Activated CD8-positive, alpha-beta T cell treated with anti-CD3 and anti-CD28 coated beads for 36 hours (primary cell): ENCODE measurements around the gene ASPA. TPM values are rescaled to one million over a fixed set of nuclear protein-coding genes. Genes with fewer than 3 reads are reported as not detected.

ENCODE experiments used
- ATAC-seq: fragments of 200-7000 bp; cut with Tn5 transposase; one replicate; pipeline ENCODE4 v1.10.0; 2021; ENCODE audit warnings: mild to moderate bottlenecking, moderate library complexity
- CTCF ChIA-PET: fragments of 350-600 bp; sonication (Branson Sonifier 250); formaldehyde crosslinking; loops from one replicate; lab custom pipeline; 2021; ENCODE audit warnings: antibody characterized with exemption; lab: Charles Lee
- POLR2A ChIA-PET: fragments of 350-600 bp; sonication (Branson Sonifier 250); formaldehyde crosslinking; loops from one replicate; lab custom pipeline; 2021; ENCODE audit warnings: antibody characterized with exemption; lab: Charles Lee
- DNase-seq: peaks from one replicate; pipeline ENCODE4 v3.0.0-alpha.2; 2020
- H3K27ac Mint-ChIP-seq: one replicate; pipeline ENCODE4 v1.8.0; 2021; ENCODE audit warnings: mild to moderate bottlenecking, mixed read lengths
- H3K27me3 Mint-ChIP-seq: one replicate; pipeline ENCODE4 v1.8.0; 2021; ENCODE audit warnings: mixed read lengths
- H3K36me3 Mint-ChIP-seq: one replicate; pipeline ENCODE4 v1.8.0; 2021; ENCODE audit warnings: low read depth, mixed read lengths
- H3K4me1 Mint-ChIP-seq: one replicate; pipeline ENCODE4 v1.8.0; 2021; ENCODE audit warnings: low read depth, mixed read lengths
- H3K4me3 Mint-ChIP-seq: one replicate; pipeline ENCODE4 v1.8.0; 2021; ENCODE audit warnings: mild to moderate bottlenecking, moderate library complexity, mixed read lengths
- H3K9me3 Mint-ChIP-seq: one replicate; pipeline ENCODE4 v1.8.0; 2021; ENCODE audit warnings: mixed read lengths
- intact Hi-C: fragments of 100-400 bp; cut with micrococcal nuclease; formaldehyde crosslinking; loops from one replicate; pipeline ENCODE4 v1.10.0; 2022
- total RNA-seq, 2 experiments: library from RNA; stranded (reverse); gene quantifications; one replicate each; pipeline ENCODE4 v1.2.3, GENCODE V29; 2021
- TF ChIP-seq, protein P1 (sequence below): fragments of 200-600 bp; IDR thresholded peaks from one replicate; pipeline ENCODE4 v1.8.0; 2022; ENCODE audit warnings: antibody characterized with exemption, mild to moderate bottlenecking

Gene ASPA
- total RNA-seq, 2 experiments from 2014 or later: not detected

DNA sequence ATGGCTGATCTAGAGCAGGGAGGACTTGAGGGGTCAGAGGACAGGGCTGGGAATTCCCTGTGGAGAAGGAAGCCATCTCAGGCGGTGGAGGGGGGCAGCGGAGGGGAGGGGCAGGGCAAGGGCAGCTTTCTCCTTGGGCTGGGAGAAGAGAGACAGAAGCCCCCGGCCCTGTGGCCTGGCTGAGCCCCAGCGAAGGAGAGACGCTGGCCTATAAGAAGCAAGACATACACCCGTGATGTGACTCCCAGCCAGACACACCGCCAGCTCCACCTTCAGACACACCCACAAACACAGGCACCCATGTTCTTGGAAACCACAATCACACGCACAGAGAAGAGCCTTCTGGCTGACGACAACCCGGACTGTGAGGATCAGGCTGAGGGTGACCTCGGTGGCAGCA lies 71.8 kb downstream of the ASPA start:
- H3K36me3 Mint-ChIP-seq: no peaks in the 10 kb centered on the region
- intact Hi-C loops: no loop called here
- ATAC-seq: no peak
- H3K4me3 Mint-ChIP-seq: no peak overlapping the region
- POLR2A ChIA-PET: interaction anchor here (0.8 kb wide), 1 partner anchor 85 kb away, joined by 3 read pairs; no protein-coding TSS in a partner anchor
- no peaks in the 10 kb centered on the region for H3K9me3 Mint-ChIP-seq
- no peak overlapping the region for H3K27ac Mint-ChIP-seq
- DNase-seq: no peak
- peaks cover 3% of the 10 kb centered on the region for H3K27me3 Mint-ChIP-seq
- no peaks in the 10 kb centered on the region for H3K4me1 Mint-ChIP-seq
- TF ChIP-seq, protein P1, sequence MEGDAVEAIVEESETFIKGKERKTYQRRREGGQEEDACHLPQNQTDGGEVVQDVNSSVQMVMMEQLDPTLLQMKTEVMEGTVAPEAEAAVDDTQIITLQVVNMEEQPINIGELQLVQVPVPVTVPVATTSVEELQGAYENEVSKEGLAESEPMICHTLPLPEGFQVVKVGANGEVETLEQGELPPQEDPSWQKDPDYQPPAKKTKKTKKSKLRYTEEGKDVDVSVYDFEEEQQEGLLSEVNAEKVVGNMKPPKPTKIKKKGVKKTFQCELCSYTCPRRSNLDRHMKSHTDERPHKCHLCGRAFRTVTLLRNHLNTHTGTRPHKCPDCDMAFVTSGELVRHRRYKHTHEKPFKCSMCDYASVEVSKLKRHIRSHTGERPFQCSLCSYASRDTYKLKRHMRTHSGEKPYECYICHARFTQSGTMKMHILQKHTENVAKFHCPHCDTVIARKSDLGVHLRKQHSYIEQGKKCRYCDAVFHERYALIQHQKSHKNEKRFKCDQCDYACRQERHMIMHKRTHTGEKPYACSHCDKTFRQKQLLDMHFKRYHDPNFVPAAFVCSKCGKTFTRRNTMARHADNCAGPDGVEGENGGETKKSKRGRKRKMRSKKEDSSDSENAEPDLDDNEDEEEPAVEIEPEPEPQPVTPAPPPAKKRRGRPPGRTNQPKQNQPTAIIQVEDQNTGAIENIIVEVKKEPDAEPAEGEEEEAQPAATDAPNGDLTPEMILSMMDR: no peak
- CTCF ChIA-PET: no interaction called here

DNA sequence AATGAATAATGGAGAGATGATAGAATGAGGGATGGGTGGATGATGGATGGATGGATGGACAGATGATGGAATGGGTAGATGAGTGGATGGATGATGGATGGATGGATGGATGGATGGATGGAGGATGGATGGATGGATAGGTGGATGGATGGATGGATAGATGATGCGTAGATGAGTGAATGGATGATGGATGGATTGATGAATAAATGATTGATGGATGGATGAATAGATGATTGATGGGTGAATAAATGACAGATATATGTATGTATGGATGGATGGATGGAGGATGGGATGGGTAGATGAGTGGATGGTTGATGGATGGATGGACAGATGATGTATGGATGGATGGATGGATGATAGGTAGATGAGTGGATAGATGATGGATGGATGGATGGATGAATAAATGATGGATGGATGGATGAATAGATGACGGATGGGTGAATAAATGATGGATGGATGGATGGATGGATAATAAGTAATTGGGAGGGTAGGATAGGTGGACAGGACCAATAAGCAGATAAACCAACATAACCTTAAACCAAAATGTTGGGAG lies 73.9 kb downstream of the ASPA start:
- no peaks in the 10 kb centered on the region for H3K36me3 Mint-ChIP-seq
- DNase-seq (no peak), ATAC-seq (no peak)
- no peaks in the 10 kb centered on the region for H3K4me1 Mint-ChIP-seq
- POLR2A ChIA-PET: no interaction called here
- CTCF ChIA-PET: no interaction called here
- H3K27me3 Mint-ChIP-seq: peaks cover 5% of the 10 kb centered on the region
- intact Hi-C loops: no loop called here
- no peak overlapping the region for H3K27ac Mint-ChIP-seq
- TF ChIP-seq, protein P1: no peak
- H3K9me3 Mint-ChIP-seq: no peaks in the 10 kb centered on the region
- no peak overlapping the region for H3K4me3 Mint-ChIP-seq

DNA sequence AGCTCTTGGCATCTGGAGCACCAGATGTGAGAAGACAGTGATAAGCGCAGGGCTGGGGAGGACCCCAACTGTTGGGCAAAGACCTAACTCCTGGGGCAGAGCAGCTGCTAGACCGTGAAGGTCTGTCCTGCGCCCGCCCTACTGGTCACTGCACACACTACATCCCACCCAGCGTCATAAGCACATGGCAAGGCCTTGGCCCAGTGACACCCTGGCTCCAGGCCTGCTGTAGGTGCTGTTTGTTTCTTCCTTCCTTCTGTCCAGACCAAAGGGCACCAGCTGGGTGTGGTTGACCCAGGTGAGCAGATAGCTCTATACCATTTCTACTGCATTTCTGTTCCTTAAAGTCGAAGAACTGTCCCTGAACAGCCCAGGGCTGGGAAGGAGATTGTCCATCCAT lies 75.4 kb downstream of the ASPA start:
- DNase-seq: no peak
- no peak for ATAC-seq
- H3K4me1 Mint-ChIP-seq: no peaks in the 10 kb centered on the region
- CTCF ChIA-PET: interaction anchor here (1.2 kb wide), 1 partner anchor 52 kb away, joined by 3 read pairs; no protein-coding TSS in a partner anchor
- H3K9me3 Mint-ChIP-seq: no peaks in the 10 kb centered on the region
- no peaks in the 10 kb centered on the region for H3K36me3 Mint-ChIP-seq
- peaks cover 11% of the 10 kb centered on the region for H3K27me3 Mint-ChIP-seq
- POLR2A ChIA-PET: no interaction called here
- H3K27ac Mint-ChIP-seq: no peak overlapping the region
- H3K4me3 Mint-ChIP-seq: no peak overlapping the region
- intact Hi-C loops: no loop called here
- TF ChIP-seq, protein P1: no peak

DNA sequence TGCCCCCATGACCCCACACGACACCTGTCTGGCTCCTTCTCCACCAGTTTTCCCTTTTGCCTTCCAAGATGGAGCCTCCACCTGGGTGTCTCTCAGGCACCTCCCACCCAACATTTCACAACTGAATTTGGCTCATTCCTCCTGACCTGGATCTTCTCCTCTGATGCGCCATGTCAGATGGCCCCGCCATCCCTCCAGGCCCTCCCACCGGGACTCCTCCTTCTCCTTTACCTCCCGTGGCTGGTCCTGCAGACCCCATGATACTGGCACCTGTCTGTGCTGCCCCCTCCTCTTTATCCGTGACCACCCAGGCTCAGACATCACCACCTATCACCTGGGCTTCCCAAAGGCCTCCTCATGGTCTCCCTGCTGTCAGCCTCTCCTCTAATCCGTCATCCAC lies 77.1 kb downstream of the ASPA start:
- no peaks in the 10 kb centered on the region for H3K9me3 Mint-ChIP-seq
- H3K4me1 Mint-ChIP-seq: peaks cover 5% of the 10 kb centered on the region
- peaks cover 14% of the 10 kb centered on the region for H3K27me3 Mint-ChIP-seq
- ChIA-PET CTCF (no interaction called here), POLR2A (no interaction called here)
- no peak for ATAC-seq
- no peak for DNase-seq
- no peak overlapping the region for H3K27ac Mint-ChIP-seq
- intact Hi-C loops: no loop called here
- TF ChIP-seq, protein P1: no peak
- no peaks in the 10 kb centered on the region for H3K36me3 Mint-ChIP-seq
- H3K4me3 Mint-ChIP-seq: no peak overlapping the region

Other genes with a start within 250 kb of the ASPA start
- under 1 TPM in 1 of 2 experiments, not detected in 1; 0.29 TPM for gene OR3A1, start 177.6 kb upstream of the ASPA start, total RNA-seq
- gene OR3A2, start 89.7 kb upstream of the ASPA start, total RNA-seq: 1 to 10 TPM; 1.8 to 2.7 TPM
- not detected for gene OR1E1, start 77.6 kb upstream of the ASPA start, total RNA-seq
- not detected for gene OR3A3, start 64.6 kb upstream of the ASPA start, total RNA-seq
- not detected for gene OR1E2, start 42.2 kb upstream of the ASPA start, total RNA-seq
- gene SPATA22, start 4.2 kb upstream of the ASPA start, total RNA-seq: not detected
- gene TRPV3, start 81.8 kb downstream of the ASPA start, total RNA-seq: under 1 TPM; 0.25 to 0.67 TPM
- 1 to 10 TPM; 2.1 to 2.7 TPM for gene TRPV1, start 133.4 kb downstream of the ASPA start, total RNA-seq
- 10 to 100 TPM; 10.0 TPM for gene SHPK, start 160.3 kb downstream of the ASPA start, total RNA-seq
- gene CTNS, start 160.8 kb downstream of the ASPA start, total RNA-seq: 1 to 10 TPM; 6.4 to 9.3 TPM
- gene TAX1BP3, start 192.6 kb downstream of the ASPA start, total RNA-seq: 10 to 100 TPM; 14.3 to 15.1 TPM
- 10 to 100 TPM; 50.8 to 58.7 TPM for gene EMC6, start 192.8 kb downstream of the ASPA start, total RNA-seq
- gene P2RX5, start 220.2 kb downstream of the ASPA start, total RNA-seq: 10 to 100 TPM; 35.7 to 39.5 TPM
- gene HASPIN, start 247.9 kb downstream of the ASPA start, total RNA-seq: 10 to 100 TPM; 20.7 to 21.3 TPM